HL-60 (cell line): ENCODE results near the gene SBK1.

Experiments used
- DNase-seq, 2 experiments: peaks; one replicate each; pipeline ENCODE4 v3.0.0-alpha.2; 2010 to 2020; ENCODE audit warnings: low read depth in 1 of 2, low spot score in 1 of 2
- H3K27ac ChIP-seq: fragments of 250-450 bp; sonication (Bioruptor Pico); replicated peaks from 2 replicates; pipeline ENCODE4 v1.5.1; 2020; ENCODE audit warnings: mild to moderate bottlenecking, moderate library complexity
- H3K27me3 ChIP-seq: fragments of 250-450 bp; sonication (Bioruptor Pico); 2 replicates; pipeline ENCODE4 v1.5.1; 2021; ENCODE audit warnings: mild to moderate bottlenecking, moderate library complexity; ENCODE audit not compliant: insufficient read depth, poor library complexity, severe bottlenecking
- H3K4me3 ChIP-seq: replicated peaks from 2 replicates; pipeline ENCODE4 v1.5.1; 2011; ENCODE audit warnings: mild to moderate bottlenecking, control low read depth, low read length; ENCODE audit not compliant: insufficient read depth
- GABPA ChIP-seq: IDR thresholded peaks from 2 replicates; pipeline ENCODE4 v1.6.1; 2012; ENCODE audit warnings: low read depth
- POLR2AphosphoS5 ChIP-seq: IDR thresholded peaks from 2 replicates; pipeline ENCODE4 v1.6.1; 2012; ENCODE audit warnings: low read depth
- REST ChIP-seq: IDR thresholded peaks from 2 replicates; pipeline ENCODE4 v1.6.1; 2012; ENCODE audit warnings: low read depth; ENCODE audit not compliant: insufficient replicate concordance
- SPI1 ChIP-seq: IDR thresholded peaks from 2 replicates; pipeline ENCODE4 v1.6.1; 2012; ENCODE audit warnings: low read depth, mild to moderate bottlenecking, borderline replicate concordance
- TF ChIP-seq, protein P1 (sequence below): IDR thresholded peaks from one replicate; pipeline ENCODE4 v1.5.1; 2011; ENCODE audit warnings: low read length, control low read depth, inconsistent platforms; ENCODE audit not compliant: insufficient read depth

SBK1 gene

DNA sequence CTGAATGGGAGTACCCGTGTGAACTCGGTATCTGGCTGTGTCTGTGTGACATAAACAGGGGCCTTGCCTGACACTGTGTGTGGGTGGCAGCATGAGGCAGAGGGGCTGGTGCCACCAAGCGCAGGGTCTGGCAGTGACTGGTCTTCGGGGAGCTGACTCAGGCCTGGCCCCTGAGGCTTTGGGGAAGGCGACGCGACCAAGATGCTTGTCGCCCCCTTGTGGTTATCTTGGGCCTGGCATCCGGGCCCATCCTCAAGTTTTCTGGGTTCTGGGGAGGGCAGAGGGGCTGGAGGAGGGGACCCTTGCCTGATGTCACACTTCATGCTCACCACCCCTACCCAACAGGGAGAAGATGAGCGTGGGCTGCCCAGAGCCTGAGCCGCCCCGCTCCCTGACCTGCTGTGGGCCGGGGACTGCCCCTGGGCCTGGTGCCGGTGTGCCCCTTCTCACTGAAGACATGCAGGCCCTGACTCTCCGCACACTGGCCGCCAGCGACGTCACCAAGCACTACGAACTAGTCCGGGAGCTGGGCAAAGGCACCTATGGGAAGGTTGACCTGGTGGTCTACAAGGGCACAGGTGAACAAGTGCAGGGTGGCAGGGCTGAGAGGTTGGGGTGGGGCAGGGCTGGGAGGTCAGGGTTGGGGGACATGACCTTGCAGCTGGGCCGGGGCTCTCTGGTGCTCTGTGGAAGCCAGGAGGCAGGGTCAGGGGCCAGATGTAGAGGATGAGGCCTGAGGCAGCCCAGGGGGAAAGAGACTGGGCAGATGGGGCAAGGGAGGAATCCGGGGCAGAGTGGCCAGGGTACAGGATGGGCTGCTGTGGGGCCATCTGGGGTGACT is 24.9 kb downstream of the SBK1 start:
- no peak overlapping the region for H3K4me3 ChIP-seq
- DNase-seq = peak in 1 of 2 experiments; percentile 50
- no peak overlapping the region for H3K27ac ChIP-seq
- H3K27me3 ChIP-seq = no peaks in the 10 kb centered on the region
- TF ChIP-seq POLR2AphosphoS5 = no peak
- TF ChIP-seq, protein P1, sequence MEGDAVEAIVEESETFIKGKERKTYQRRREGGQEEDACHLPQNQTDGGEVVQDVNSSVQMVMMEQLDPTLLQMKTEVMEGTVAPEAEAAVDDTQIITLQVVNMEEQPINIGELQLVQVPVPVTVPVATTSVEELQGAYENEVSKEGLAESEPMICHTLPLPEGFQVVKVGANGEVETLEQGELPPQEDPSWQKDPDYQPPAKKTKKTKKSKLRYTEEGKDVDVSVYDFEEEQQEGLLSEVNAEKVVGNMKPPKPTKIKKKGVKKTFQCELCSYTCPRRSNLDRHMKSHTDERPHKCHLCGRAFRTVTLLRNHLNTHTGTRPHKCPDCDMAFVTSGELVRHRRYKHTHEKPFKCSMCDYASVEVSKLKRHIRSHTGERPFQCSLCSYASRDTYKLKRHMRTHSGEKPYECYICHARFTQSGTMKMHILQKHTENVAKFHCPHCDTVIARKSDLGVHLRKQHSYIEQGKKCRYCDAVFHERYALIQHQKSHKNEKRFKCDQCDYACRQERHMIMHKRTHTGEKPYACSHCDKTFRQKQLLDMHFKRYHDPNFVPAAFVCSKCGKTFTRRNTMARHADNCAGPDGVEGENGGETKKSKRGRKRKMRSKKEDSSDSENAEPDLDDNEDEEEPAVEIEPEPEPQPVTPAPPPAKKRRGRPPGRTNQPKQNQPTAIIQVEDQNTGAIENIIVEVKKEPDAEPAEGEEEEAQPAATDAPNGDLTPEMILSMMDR = peak; percentile 80

GRCh38 chr16:28318042-28318744 is 25.9 kb downstream of the SBK1 start:
- Histone ChIP-seq H3K27me3 (no peaks in the 10 kb centered on the region), H3K27ac (no peak overlapping the region), H3K4me3 (no peak overlapping the region)
- TF ChIP-seq SPI1 (no peak), GABPA (no peak), POLR2AphosphoS5 (no peak), REST (no peak)
- TF ChIP-seq, protein P1 = no peak
- no peak for DNase-seq

DNA sequence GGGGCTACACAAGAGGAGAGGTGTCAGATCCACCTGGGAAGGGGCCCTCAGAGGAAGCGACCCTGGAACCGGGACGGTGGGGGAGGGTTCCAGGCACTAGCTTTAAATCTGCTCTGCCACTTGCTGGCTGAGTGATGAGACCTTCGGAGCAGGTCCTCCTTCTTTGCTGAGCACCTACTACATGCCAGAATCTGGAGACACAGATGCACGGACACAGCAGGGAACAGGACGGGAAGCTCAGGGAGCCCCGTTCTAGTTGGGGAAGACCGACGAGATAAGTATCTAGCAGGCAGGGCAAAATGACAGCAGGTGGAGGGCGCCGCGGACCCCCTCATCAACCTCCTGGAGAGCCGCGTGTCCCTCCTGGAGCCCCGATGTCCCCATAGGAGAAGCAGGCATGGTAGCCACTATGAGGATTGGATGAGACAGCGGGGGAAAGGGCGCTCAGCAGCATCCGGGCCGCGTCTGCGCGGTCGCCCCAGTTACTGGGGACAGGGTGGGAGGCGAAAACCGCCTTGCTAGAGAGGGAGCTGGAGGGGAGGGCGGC is 27.2 kb downstream of the SBK1 start:
- no peak for DNase-seq
- no peak overlapping the region for H3K27ac ChIP-seq
- no peaks in the 10 kb centered on the region for H3K27me3 ChIP-seq
- H3K4me3 ChIP-seq = no peak overlapping the region
- TF ChIP-seq SPI1 (no peak), REST (no peak), POLR2AphosphoS5 (no peak), GABPA (no peak)
- TF ChIP-seq, protein P1 = no peak
